Measurements from ENCODE around the gene NMRK2.

DNA sequence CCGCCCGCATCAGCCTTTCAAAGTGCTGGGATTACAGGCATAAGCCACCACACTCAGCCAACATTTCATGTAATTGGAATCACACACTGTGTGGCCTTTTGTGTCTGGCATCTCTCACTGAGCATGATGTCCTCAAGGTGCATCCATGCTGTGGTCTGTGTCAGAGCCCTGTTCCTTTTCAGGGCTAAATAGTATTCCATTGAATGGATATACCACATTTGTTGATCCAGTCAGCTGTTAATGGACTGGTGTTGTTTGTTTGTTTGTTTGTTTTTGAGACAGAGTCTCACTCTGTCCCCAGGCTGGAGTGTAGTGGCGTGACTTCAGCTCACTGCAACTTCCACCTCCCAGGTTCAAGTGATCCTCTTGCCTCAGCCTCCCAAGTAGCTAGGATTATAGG is 34.4 kb upstream of the NMRK2 start:
- TF ChIP-seq CTCF (IDR thresholded peaks at IDR 0.05; ENCODE audit: insufficient read depth, low read length): no peak
- TF ChIP-seq GABPA (IDR thresholded peaks at IDR 0.05; ENCODE audit: low read depth): no peak

Data from HL-60 (cell line).